ENCODE data around the gene HPGDS. TPM values are rescaled to one million over a fixed set of nuclear protein-coding genes. Genes with fewer than 3 reads are reported as not detected.

HPGDS gene
- polyA plus RNA-seq, 1 donor from 2014 or later, result not detected

DNA sequence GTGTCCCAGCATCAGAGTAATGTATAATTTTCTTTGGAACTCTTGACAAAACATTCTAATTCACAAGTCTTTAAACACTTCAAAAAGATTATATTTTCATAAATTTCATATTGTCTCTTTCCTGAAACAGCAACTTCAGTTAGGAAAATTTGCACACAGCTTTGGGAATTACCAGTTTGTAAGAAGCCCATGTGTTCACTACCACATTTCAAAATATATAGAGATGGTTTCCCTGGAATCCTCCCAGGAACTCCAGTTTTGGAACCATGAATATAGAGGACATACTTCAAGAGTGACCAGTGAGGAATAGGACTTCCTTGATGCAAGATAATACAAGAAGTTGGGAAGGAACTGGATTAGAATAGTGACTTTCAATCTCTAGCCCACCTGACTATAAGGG, 28.7 kb upstream of the HPGDS start:
- Histone ChIP-seq H3K27ac (ENCODE audit: low read length) (no peak overlapping the region), H3K4me3 (ENCODE audit: low read length) (no peak overlapping the region), H3F3A (ENCODE audit: insufficient read depth, low read length, poor library complexity, severe bottlenecking) (no peaks in the 10 kb centered on the region), H4K20me1 (ENCODE audit: insufficient read depth) (no peaks in the 10 kb centered on the region), H3K36me3 (ENCODE audit: insufficient read depth, low read length) (no peaks in the 10 kb centered on the region), H2AFZ (ENCODE audit: low read depth, low read length) (no peak overlapping the region), H3K9ac (ENCODE audit: low read length) (no peak overlapping the region), H3K27me3 (ENCODE audit: insufficient read depth, low read depth, low read length) (no peaks in the 10 kb centered on the region), H3K4me2 (ENCODE audit: low read length) (no peak overlapping the region), H3K79me2 (replicated peaks; ENCODE audit: insufficient read depth, low read length) (no peaks in the 10 kb centered on the region), H3K9me3 (ENCODE audit: low read length) (no peaks in the 10 kb centered on the region), H3K9me2 (ENCODE audit: insufficient read depth, low read length) (no peaks in the 10 kb centered on the region)
- TF ChIP-seq, protein P1, sequence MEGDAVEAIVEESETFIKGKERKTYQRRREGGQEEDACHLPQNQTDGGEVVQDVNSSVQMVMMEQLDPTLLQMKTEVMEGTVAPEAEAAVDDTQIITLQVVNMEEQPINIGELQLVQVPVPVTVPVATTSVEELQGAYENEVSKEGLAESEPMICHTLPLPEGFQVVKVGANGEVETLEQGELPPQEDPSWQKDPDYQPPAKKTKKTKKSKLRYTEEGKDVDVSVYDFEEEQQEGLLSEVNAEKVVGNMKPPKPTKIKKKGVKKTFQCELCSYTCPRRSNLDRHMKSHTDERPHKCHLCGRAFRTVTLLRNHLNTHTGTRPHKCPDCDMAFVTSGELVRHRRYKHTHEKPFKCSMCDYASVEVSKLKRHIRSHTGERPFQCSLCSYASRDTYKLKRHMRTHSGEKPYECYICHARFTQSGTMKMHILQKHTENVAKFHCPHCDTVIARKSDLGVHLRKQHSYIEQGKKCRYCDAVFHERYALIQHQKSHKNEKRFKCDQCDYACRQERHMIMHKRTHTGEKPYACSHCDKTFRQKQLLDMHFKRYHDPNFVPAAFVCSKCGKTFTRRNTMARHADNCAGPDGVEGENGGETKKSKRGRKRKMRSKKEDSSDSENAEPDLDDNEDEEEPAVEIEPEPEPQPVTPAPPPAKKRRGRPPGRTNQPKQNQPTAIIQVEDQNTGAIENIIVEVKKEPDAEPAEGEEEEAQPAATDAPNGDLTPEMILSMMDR (IDR thresholded peaks at IDR 0.05; ENCODE audit: poor library complexity, severe bottlenecking), result no peak
- TF ChIP-seq REST (IDR thresholded peaks at IDR 0.05; ENCODE audit: borderline replicate concordance), result no peak
- no peak for TF ChIP-seq TAF1 (IDR thresholded peaks at IDR 0.05; ENCODE audit: low read depth)
- TF ChIP-seq POLR2AphosphoS5 (IDR thresholded peaks at IDR 0.05), result no peak
- TF ChIP-seq SMC3 (conservative IDR thresholded peaks at IDR 0.05; ENCODE audit: poor library complexity), result no peak
- TF ChIP-seq RAD21 (conservative IDR thresholded peaks at IDR 0.05), result no peak
- no peak for TF ChIP-seq EZH2 (IDR thresholded peaks at IDR 0.05; ENCODE audit: borderline replicate concordance, insufficient read depth, low read length, poor library complexity, severe bottlenecking)
- no peak for TF ChIP-seq MXI1 (conservative IDR thresholded peaks at IDR 0.05; ENCODE audit: poor library complexity, severe bottlenecking)
- no peak for TF ChIP-seq EP300 (conservative IDR thresholded peaks at IDR 0.05; ENCODE audit: poor library complexity, severe bottlenecking)

- no peaks in the 10 kb centered on the region for H3K36me3 ChIP-seq (ENCODE audit: insufficient read depth, low read length)
- no peaks in the 10 kb centered on the region for H3K9me3 ChIP-seq (ENCODE audit: low read length)
- no peaks in the 10 kb centered on the region for H3F3A ChIP-seq (ENCODE audit: insufficient read depth, low read length, poor library complexity, severe bottlenecking)
- H3K4me3 ChIP-seq (ENCODE audit: low read length), result no peak overlapping the region
- no peak overlapping the region for H3K27ac ChIP-seq (ENCODE audit: low read length)
- no peaks in the 10 kb centered on the region for H4K20me1 ChIP-seq (ENCODE audit: insufficient read depth)
- no peak overlapping the region for H3K4me2 ChIP-seq (ENCODE audit: low read length)
- TF ChIP-seq RAD21 (conservative IDR thresholded peaks at IDR 0.05), result no peak
- TF ChIP-seq POLR2AphosphoS5 (IDR thresholded peaks at IDR 0.05), result no peak
- no peak for TF ChIP-seq TAF1 (IDR thresholded peaks at IDR 0.05; ENCODE audit: low read depth)
- no peak for TF ChIP-seq MXI1 (conservative IDR thresholded peaks at IDR 0.05; ENCODE audit: poor library complexity, severe bottlenecking)
- no peak for TF ChIP-seq EZH2 (IDR thresholded peaks at IDR 0.05; ENCODE audit: borderline replicate concordance, insufficient read depth, low read length, poor library complexity, severe bottlenecking)
- no peak for TF ChIP-seq REST (IDR thresholded peaks at IDR 0.05; ENCODE audit: borderline replicate concordance)
- no peak for TF ChIP-seq SMC3 (conservative IDR thresholded peaks at IDR 0.05; ENCODE audit: poor library complexity)
- no peak overlapping the region for H2AFZ ChIP-seq (ENCODE audit: low read depth, low read length)
- H3K9ac ChIP-seq (ENCODE audit: low read length), result no peak overlapping the region
- H3K27me3 ChIP-seq (ENCODE audit: insufficient read depth, low read depth, low read length), result no peaks in the 10 kb centered on the region
- no peaks in the 10 kb centered on the region for H3K79me2 ChIP-seq (replicated peaks; ENCODE audit: insufficient read depth, low read length)
- H3K9me2 ChIP-seq (ENCODE audit: insufficient read depth, low read length), result no peaks in the 10 kb centered on the region
These were observed 28.1 kb upstream of the HPGDS start for GRCh38 chr4:94370533-94371254.
